Natural killer cell (primary cell): ENCODE data around the gene COL4A1. TPM values are rescaled to one million over a fixed set of nuclear protein-coding genes. Genes with fewer than 3 reads are reported as not detected.

Experiments
- ATAC-seq, 3 donors: fragments of 150-1000 bp in 2 of 3; fragments of 200-7000 bp in 1 of 3; cut with Tn5 transposase; 1 replicate in 1 of 3; 2 replicates in 2 of 3; pipeline ENCODE4 v1.10.0; 2021; ENCODE audit warnings: mild to moderate bottlenecking in 2 of 3, moderate library complexity in 2 of 3
- DNase-seq, 2 donors: peaks; one replicate each; pipeline versions ENCODE4 v3.0.0 to v3.0.0-alpha.2; 2013 to 2021; ENCODE audit warnings: mixed read lengths in 1 of 2
- H3K27ac ChIP-seq: one replicate; pipeline ENCODE4 v1.5.1; 2013; ENCODE audit warnings: mild to moderate bottlenecking, low read length
- H3K27me3 ChIP-seq: one replicate; pipeline ENCODE4 v1.6.1; 2013; ENCODE audit warnings: low read length; ENCODE audit not compliant: control insufficient read depth, insufficient read depth
- H3K36me3 ChIP-seq: one replicate; pipeline ENCODE4 v1.6.1; 2013; ENCODE audit warnings: low read length; ENCODE audit not compliant: control insufficient read depth, insufficient read depth
- H3K4me1 ChIP-seq: one replicate; pipeline ENCODE4 v1.6.1; 2013; ENCODE audit warnings: low read length; ENCODE audit not compliant: control insufficient read depth, insufficient read depth
- H3K4me3 ChIP-seq: one replicate; pipeline ENCODE4 v1.5.1; 2013; ENCODE audit warnings: low read length
- H3K9me3 ChIP-seq: one replicate; pipeline ENCODE4 v1.6.1; 2013; ENCODE audit warnings: low read length; ENCODE audit not compliant: control insufficient read depth, insufficient read depth
- H3K27ac Mint-ChIP-seq, 2 donors: one replicate each; pipeline ENCODE4 v1.8.0; 2022; ENCODE audit warnings: mild to moderate bottlenecking in 2 of 2, mixed read lengths in 2 of 2, moderate library complexity in 1 of 2
- H3K27me3 Mint-ChIP-seq, 2 donors: one replicate each; pipeline ENCODE4 v1.8.0; 2022; ENCODE audit warnings: low read depth in 2 of 2, mixed read lengths in 2 of 2
- H3K36me3 Mint-ChIP-seq: one replicate; pipeline ENCODE4 v1.8.0; 2022; ENCODE audit warnings: mixed read lengths
- H3K4me1 Mint-ChIP-seq, 2 donors: one replicate each; pipeline ENCODE4 v1.8.0; 2022; ENCODE audit warnings: mixed read lengths in 2 of 2
- H3K4me3 Mint-ChIP-seq: one replicate; pipeline ENCODE4 v1.8.0; 2022; ENCODE audit warnings: mild to moderate bottlenecking, moderate library complexity, mixed read lengths
- H3K9me3 Mint-ChIP-seq, 2 donors: one replicate each; pipeline ENCODE4 v1.8.0; 2022; ENCODE audit warnings: mixed read lengths in 2 of 2
- WGBS: methylation state at CpG from one replicate; pipeline ENCODE4 v1.1.7; 2013; ENCODE audit warnings: missing lambda C conversion rate; ENCODE audit not compliant: insufficient coverage; 5-methylcytosine and 5-hydroxymethylcytosine counted together
- intact Hi-C: fragments of 100-400 bp; cut with micrococcal nuclease; formaldehyde crosslinking; loops from one replicate; pipeline ENCODE4 v1.14.2; 2022
- total RNA-seq, 4 donors: library from RNA; stranded (reverse); fragments of 120-200 nt in 1 of 4; gene quantifications; one replicate each; pipeline versions ENCODE4 v1.2.3 to v1.2.4, GENCODE V29; 2013 to 2022
- TF ChIP-seq, protein P1 (sequence below): fragments of 200-600 bp; IDR thresholded peaks from one replicate; pipeline ENCODE4 v1.8.0; 2022; ENCODE audit warnings: antibody characterized with exemption

Gene COL4A1
- total RNA-seq, 3 donors from 2014 or later (not counting 1 experiment from before 2014, with no cell fraction given): not detected

GRCh38 chr13:110109140-110109783 lies 197.7 kb downstream of the COL4A1 start:
- no peak for ATAC-seq
- intact Hi-C loops: no loop called here
- no peaks in the 10 kb centered on the region for H3K36me3 ChIP-seq
- no peak for DNase-seq
- no peaks in the 10 kb centered on the region for H3K9me3 ChIP-seq
- TF ChIP-seq, protein P1, sequence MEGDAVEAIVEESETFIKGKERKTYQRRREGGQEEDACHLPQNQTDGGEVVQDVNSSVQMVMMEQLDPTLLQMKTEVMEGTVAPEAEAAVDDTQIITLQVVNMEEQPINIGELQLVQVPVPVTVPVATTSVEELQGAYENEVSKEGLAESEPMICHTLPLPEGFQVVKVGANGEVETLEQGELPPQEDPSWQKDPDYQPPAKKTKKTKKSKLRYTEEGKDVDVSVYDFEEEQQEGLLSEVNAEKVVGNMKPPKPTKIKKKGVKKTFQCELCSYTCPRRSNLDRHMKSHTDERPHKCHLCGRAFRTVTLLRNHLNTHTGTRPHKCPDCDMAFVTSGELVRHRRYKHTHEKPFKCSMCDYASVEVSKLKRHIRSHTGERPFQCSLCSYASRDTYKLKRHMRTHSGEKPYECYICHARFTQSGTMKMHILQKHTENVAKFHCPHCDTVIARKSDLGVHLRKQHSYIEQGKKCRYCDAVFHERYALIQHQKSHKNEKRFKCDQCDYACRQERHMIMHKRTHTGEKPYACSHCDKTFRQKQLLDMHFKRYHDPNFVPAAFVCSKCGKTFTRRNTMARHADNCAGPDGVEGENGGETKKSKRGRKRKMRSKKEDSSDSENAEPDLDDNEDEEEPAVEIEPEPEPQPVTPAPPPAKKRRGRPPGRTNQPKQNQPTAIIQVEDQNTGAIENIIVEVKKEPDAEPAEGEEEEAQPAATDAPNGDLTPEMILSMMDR: no peak
- no peak overlapping the region for H3K4me3 ChIP-seq
- H3K27me3 ChIP-seq: no peaks in the 10 kb centered on the region
- Mint-ChIP-seq H3K27ac (no peak overlapping the region), H3K27me3 (peaks cover 5% of the 10 kb centered on the region in 2 donors), H3K4me1 (no peaks in the 10 kb centered on the region), H3K9me3 (no peaks in the 10 kb centered on the region), H3K4me3 (no peak overlapping the region), H3K36me3 (no peaks in the 10 kb centered on the region)
- H3K27ac ChIP-seq: no peak overlapping the region
- WGBS: 61% methylated on average over 9 of the region's 10 CpGs
- H3K4me1 ChIP-seq: no peaks in the 10 kb centered on the region

- DNase-seq (no peak), ATAC-seq (peak in 1 of 3 donors; percentile 30)
- Mint-ChIP-seq H3K27ac (no peak overlapping the region), H3K4me1 (no peaks in the 10 kb centered on the region), H3K36me3 (no peaks in the 10 kb centered on the region), H3K9me3 (no peaks in the 10 kb centered on the region), H3K4me3 (no peak overlapping the region), H3K27me3 (peaks cover 0 to 3% of the 10 kb centered on the region in 2 donors)
- Histone ChIP-seq H3K27ac (no peak overlapping the region), H3K9me3 (no peaks in the 10 kb centered on the region), H3K4me1 (no peaks in the 10 kb centered on the region), H3K27me3 (no peaks in the 10 kb centered on the region), H3K36me3 (no peaks in the 10 kb centered on the region), H3K4me3 (no peak overlapping the region)
- 91% methylated on average over 6 of the region's 6 CpGs for WGBS
- intact Hi-C loops: no loop called here
- TF ChIP-seq, protein P1: no peak
Observed at GRCh38 chr13:110108348-110109139, 198.4 kb downstream of the COL4A1 start.

DNA sequence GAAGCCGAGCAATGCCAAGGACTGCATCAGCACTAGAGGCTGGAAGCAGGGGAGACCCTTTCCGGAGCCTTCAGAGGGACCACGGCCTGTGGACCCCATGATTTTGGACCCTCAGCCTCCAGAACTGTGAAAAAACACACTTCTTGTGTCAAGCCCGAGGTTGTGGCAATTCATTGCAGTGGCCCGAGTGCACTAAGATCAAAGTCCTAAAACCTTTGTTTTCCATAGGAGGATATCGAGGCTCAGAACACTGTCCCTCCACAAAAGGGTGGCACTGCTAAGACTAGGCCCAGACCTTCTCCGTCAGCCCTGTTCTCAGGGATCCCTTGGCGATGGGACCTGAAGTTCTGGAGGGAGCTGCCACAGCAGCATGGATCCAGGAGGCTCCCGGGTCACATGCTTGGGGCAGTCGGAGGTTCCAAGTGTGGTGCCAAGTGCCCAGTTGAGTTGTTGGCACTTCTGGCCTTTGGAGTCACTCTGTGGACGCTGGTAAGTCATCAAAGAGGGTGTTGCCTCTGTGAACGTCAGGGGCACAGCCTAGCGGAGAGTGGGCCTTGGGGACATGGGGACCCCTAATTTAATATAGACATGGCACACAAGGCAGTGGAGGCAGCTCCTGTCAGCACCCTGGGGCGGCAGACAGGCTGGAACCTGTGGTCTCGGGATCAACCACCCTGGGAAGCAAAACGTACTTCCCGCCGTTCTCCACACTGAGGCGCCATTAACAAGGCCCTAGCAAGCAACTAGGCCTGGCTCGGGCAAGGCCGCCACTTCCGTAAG lies 199.2 kb downstream of the COL4A1 start:
- TF ChIP-seq, protein P1: no peak
- Mint-ChIP-seq H3K9me3 (no peaks in the 10 kb centered on the region), H3K4me3 (no peak overlapping the region), H3K36me3 (no peaks in the 10 kb centered on the region), H3K4me1 (no peaks in the 10 kb centered on the region), H3K27me3 (peaks cover 0 to 1% of the 10 kb centered on the region in 2 donors), H3K27ac (no peak overlapping the region)
- H3K27ac ChIP-seq: no peak overlapping the region
- no peak overlapping the region for H3K4me3 ChIP-seq
- no peaks in the 10 kb centered on the region for H3K4me1 ChIP-seq
- no peaks in the 10 kb centered on the region for H3K9me3 ChIP-seq
- H3K27me3 ChIP-seq: no peaks in the 10 kb centered on the region
- 90% methylated on average over 22 of the region's 22 CpGs for WGBS
- no peak for ATAC-seq
- H3K36me3 ChIP-seq: no peaks in the 10 kb centered on the region
- no peak for DNase-seq
- intact Hi-C loops: no loop called here
